AG04450 (cell line): ENCODE results near the gene NHERF2. TPM values are rescaled to one million over a fixed set of nuclear protein-coding genes. Genes with fewer than 3 reads are reported as not detected.
A peak's percentile ranks its signal among the peaks of the same experiment; 100 is the strongest.

Source experiments
- CTCF ChIA-PET: fragments of 300-600, 350-600 bp; formaldehyde crosslinking; extraction: SDS; loops from one replicate; lab custom pipeline; 2022; ENCODE audit warnings: antibody characterized with exemption, inconsistent platforms; lab: Charles Lee
- POLR2A ChIA-PET: fragments of 350-600 bp; formaldehyde crosslinking; extraction: SDS; loops from one replicate; lab custom pipeline; 2021; ENCODE audit warnings: antibody characterized with exemption, inconsistent platforms; lab: Yijun Ruan, JAX
- DNase-seq: peaks from one replicate; pipeline ENCODE4 v3.0.0-alpha.2; 2011; ENCODE audit warnings: low read depth, low spot score
- H3K27ac ChIP-seq: one replicate; pipeline ENCODE4 v1.5.1; 2012; ENCODE audit warnings: low read depth, low read length, control low read depth
- H3K27me3 ChIP-seq: one replicate; pipeline ENCODE4 v1.6.0; 2012; ENCODE audit warnings: low read length; ENCODE audit not compliant: control insufficient read depth, insufficient read depth
- H3K4me3 ChIP-seq: 2 replicates; pipeline ENCODE4 v1.5.1; 2011; ENCODE audit warnings: mild to moderate bottlenecking, low read depth, low read length, control low read depth
- H3K9me3 ChIP-seq: 2 replicates; pipeline ENCODE4 v1.5.1; 2012; ENCODE audit warnings: low read length; ENCODE audit not compliant: control insufficient read depth, insufficient read depth
- CTCF ChIP-seq: IDR thresholded peaks from 2 replicates; pipeline ENCODE4 v1.5.1; 2011; ENCODE audit warnings: low read depth, low read length, control low read depth, inconsistent platforms
- polyA plus RNA-seq: library from polyadenylated mRNA; depleted of rRNA; stranded (reverse); fragments of >200 nt; gene quantifications from 2 replicates; pipeline ENCODE4 v1.2.3, GENCODE V29; 2011

NHERF2 gene
- polyA plus RNA-seq, 1 experiment = 16.7 TPM

GRCh38 chr16:2078691-2079090 lies 52.0 kb downstream of the NHERF2 start:
- Histone ChIP-seq H3K4me3 (no peak overlapping the region), H3K27ac (no peak overlapping the region), H3K27me3 (no peaks in the 10 kb centered on the region), H3K9me3 (no peaks in the 10 kb centered on the region; the same call in 1 of the 2 replicates)
- ChIA-PET CTCF (no interaction called here), POLR2A (interaction anchor here (1.2 kb wide), 1 partner anchor 77 kb away, joined by 4 read pairs; the partner anchor contains the start of gene TRAF7)
- TF ChIP-seq CTCF = no peak
- DNase-seq = no peak

GRCh38 chr16:2079311-2079800 lies 52.7 kb downstream of the NHERF2 start:
- ChIA-PET POLR2A (interaction anchor here (1.2 kb wide), 1 partner anchor 76 kb away, joined by 4 read pairs; the partner anchor contains the start of gene TRAF7), CTCF (interaction anchor here (0.5 kb wide), 1 partner anchor 57 kb away, joined by 4 read pairs; no protein-coding TSS in a partner anchor)
- no peak for TF ChIP-seq CTCF
- DNase-seq = no peak
- Histone ChIP-seq H3K9me3 (no peaks in the 10 kb centered on the region; the same call in 1 of the 2 replicates), H3K27ac (peak overlapping the region; percentile 21), H3K4me3 (no peak overlapping the region), H3K27me3 (no peaks in the 10 kb centered on the region)

GRCh38 chr16:2079991-2080390 lies 53.3 kb downstream of the NHERF2 start:
- H3K4me3 ChIP-seq = no peak overlapping the region
- H3K9me3 ChIP-seq = no peaks in the 10 kb centered on the region; the same call in 1 of the 2 replicates
- TF ChIP-seq CTCF = no peak
- no peak overlapping the region for H3K27ac ChIP-seq
- no peak for DNase-seq
- H3K27me3 ChIP-seq = no peaks in the 10 kb centered on the region
- CTCF ChIA-PET = no interaction called here
- POLR2A ChIA-PET = no interaction called here

GRCh38 chr16:2081201-2082084 lies 54.7 kb downstream of the NHERF2 start:
- no peak for TF ChIP-seq CTCF
- no peaks in the 10 kb centered on the region; the same call in 1 of the 2 replicates for H3K9me3 ChIP-seq
- no peak overlapping the region for H3K4me3 ChIP-seq
- DNase-seq = no peak
- CTCF ChIA-PET = no interaction called here
- POLR2A ChIA-PET = interaction anchor here (0.5 kb wide), 1 partner anchor 26 kb away, joined by 5 read pairs; no protein-coding TSS in a partner anchor
- H3K27me3 ChIP-seq = no peaks in the 10 kb centered on the region
- no peak overlapping the region for H3K27ac ChIP-seq
